ENCODE results near the gene NELL1.

- no peak for TF ChIP-seq CTCF (IDR thresholded peaks at IDR 0.05)
- TF ChIP-seq POLR2AphosphoS5 (IDR thresholded peaks at IDR 0.05) = no peak
- no peak for TF ChIP-seq POLR2A (IDR thresholded peaks at IDR 0.05)
Measured at GRCh38 chr11:21545699-21546098, 876.3 kb downstream of the NELL1 start.
